Activated CD4-positive, alpha-beta memory T cell treated with anti-CD3 and anti-CD28 coated beads, Interleukin-2, amount 10 ng/mL, durations not matched to agents 7 days and 5 days (primary cell): Measurements from ENCODE around the gene HLTF. TPM values are rescaled to one million over a fixed set of nuclear protein-coding genes. Genes with fewer than 3 reads are reported as not detected.

Experiments
- CTCF ChIA-PET: fragments of 350-600 bp; sonication (Branson Sonifier 250); formaldehyde crosslinking; loops from one replicate; lab custom pipeline; 2021; ENCODE audit warnings: antibody characterized with exemption, inconsistent platforms; lab: Charles Lee
- POLR2A ChIA-PET: fragments of 350-600 bp; sonication (Branson Sonifier 250); formaldehyde crosslinking; loops from one replicate; lab custom pipeline; 2021; ENCODE audit warnings: antibody characterized with exemption; lab: Charles Lee
- DNase-seq: peaks from one replicate; pipeline ENCODE4 v3.0.0-alpha.2; 2020
- H3K27ac Mint-ChIP-seq: one replicate; pipeline ENCODE4 v1.8.0; 2021; ENCODE audit warnings: mild to moderate bottlenecking, mixed read lengths
- H3K27me3 Mint-ChIP-seq: one replicate; pipeline ENCODE4 v1.8.0; 2021; ENCODE audit warnings: mixed read lengths
- H3K36me3 Mint-ChIP-seq: one replicate; pipeline ENCODE4 v1.8.0; 2021; ENCODE audit warnings: low read depth, mixed read lengths
- H3K4me1 Mint-ChIP-seq: one replicate; pipeline ENCODE4 v1.8.0; 2021; ENCODE audit warnings: mixed read lengths
- H3K4me3 Mint-ChIP-seq: one replicate; pipeline ENCODE4 v1.8.0; 2021; ENCODE audit warnings: mild to moderate bottlenecking, mixed read lengths
- H3K9me3 Mint-ChIP-seq: one replicate; pipeline ENCODE4 v1.8.0; 2021; ENCODE audit warnings: mixed read lengths
- total RNA-seq, 2 experiments: library from RNA; stranded (reverse); gene quantifications; one replicate each; pipeline ENCODE4 v1.2.3, GENCODE V29; 2021

The HLTF gene
- total RNA-seq, 2 experiments from 2014 or later, result 22.2 to 24.5 TPM

GRCh38 chr3:149023951-149024350, 62.4 kb downstream of the HLTF start:
- H3K27me3 Mint-ChIP-seq, result no peaks in the 10 kb centered on the region
- H3K4me1 Mint-ChIP-seq, result peaks cover 10% of the 10 kb centered on the region
- H3K36me3 Mint-ChIP-seq, result peaks cover 74% of the 10 kb centered on the region
- no peak overlapping the region for H3K4me3 Mint-ChIP-seq
- CTCF ChIA-PET, result no interaction called here
- no peak overlapping the region for H3K27ac Mint-ChIP-seq
- H3K9me3 Mint-ChIP-seq, result peaks cover 3% of the 10 kb centered on the region
- DNase-seq, result no peak
- POLR2A ChIA-PET, result no interaction called here

- H3K9me3 Mint-ChIP-seq, result peaks cover 3% of the 10 kb centered on the region
- DNase-seq, result no peak
- H3K27ac Mint-ChIP-seq, result no peak overlapping the region
- ChIA-PET CTCF (interaction anchor here (1.3 kb wide), 1 partner anchor 19 kb away, joined by 3 read pairs; no protein-coding TSS in a partner anchor), POLR2A (interaction anchor here (1.3 kb wide), 1 partner anchor 30 kb away, joined by 5 read pairs; no protein-coding TSS in a partner anchor)
- H3K4me1 Mint-ChIP-seq, result peaks cover 18% of the 10 kb centered on the region
- no peaks in the 10 kb centered on the region for H3K27me3 Mint-ChIP-seq
- peaks cover 63% of the 10 kb centered on the region for H3K36me3 Mint-ChIP-seq
- no peak overlapping the region for H3K4me3 Mint-ChIP-seq
These were observed 64.5 kb downstream of the HLTF start for GRCh38 chr3:149021830-149022229.

GRCh38 chr3:149020839-149021252, 65.5 kb downstream of the HLTF start:
- ChIA-PET CTCF (no interaction called here), POLR2A (no interaction called here)
- no peak for DNase-seq
- no peak overlapping the region for H3K4me3 Mint-ChIP-seq
- H3K4me1 Mint-ChIP-seq, result peaks cover 23% of the 10 kb centered on the region
- no peaks in the 10 kb centered on the region for H3K27me3 Mint-ChIP-seq
- H3K9me3 Mint-ChIP-seq, result peaks cover 3% of the 10 kb centered on the region
- H3K27ac Mint-ChIP-seq, result no peak overlapping the region
- H3K36me3 Mint-ChIP-seq, result peaks cover 60% of the 10 kb centered on the region

- Mint-ChIP-seq H3K9me3 (peaks cover 3% of the 10 kb centered on the region), H3K27ac (no peak overlapping the region), H3K4me3 (no peak overlapping the region), H3K4me1 (peaks cover 27% of the 10 kb centered on the region), H3K27me3 (no peaks in the 10 kb centered on the region), H3K36me3 (peaks cover 60% of the 10 kb centered on the region)
- POLR2A ChIA-PET, result no interaction called here
- CTCF ChIA-PET, result no interaction called here
- no peak for DNase-seq
These were observed 66.0 kb downstream of the HLTF start for GRCh38 chr3:149020196-149020838.

- Mint-ChIP-seq H3K36me3 (peaks cover 58% of the 10 kb centered on the region), H3K4me1 (peaks cover 31% of the 10 kb centered on the region), H3K9me3 (no peaks in the 10 kb centered on the region), H3K4me3 (no peak overlapping the region), H3K27ac (no peak overlapping the region), H3K27me3 (no peaks in the 10 kb centered on the region)
- no peak for DNase-seq
- ChIA-PET CTCF (no interaction called here), POLR2A (no interaction called here)
These were observed 66.8 kb downstream of the HLTF start for GRCh38 chr3:149019580-149019979.

GRCh38 chr3:149018247-149018646, 68.1 kb downstream of the HLTF start:
- no peaks in the 10 kb centered on the region for H3K27me3 Mint-ChIP-seq

GRCh38 chr3:149016669-149017541, 69.4 kb downstream of the HLTF start:
- no peaks in the 10 kb centered on the region for H3K9me3 Mint-ChIP-seq
- no peak overlapping the region for H3K4me3 Mint-ChIP-seq
- H3K27ac Mint-ChIP-seq, result peak overlapping the region; percentile 21
- H3K4me1 Mint-ChIP-seq, result peaks cover 33% of the 10 kb centered on the region
- no peaks in the 10 kb centered on the region for H3K27me3 Mint-ChIP-seq
- peaks cover 51% of the 10 kb centered on the region for H3K36me3 Mint-ChIP-seq
- CTCF ChIA-PET, result no interaction called here
- POLR2A ChIA-PET, result interaction anchor here (1.0 to 2.3 kb wide), 2 partner anchors 18 to 25 kb away, joined by 3 to 9 read pairs; partner anchors contain the start of gene GYG1
- DNase-seq, result no peak

More at GRCh38 chr3:149018247-149018646, 68.1 kb downstream of the HLTF start:
- peaks cover 56% of the 10 kb centered on the region for H3K36me3 Mint-ChIP-seq
- POLR2A ChIA-PET, result no interaction called here
- DNase-seq, result no peak
- peaks cover 31% of the 10 kb centered on the region for H3K4me1 Mint-ChIP-seq
- CTCF ChIA-PET, result no interaction called here
- no peak overlapping the region for H3K4me3 Mint-ChIP-seq
- no peak overlapping the region for H3K27ac Mint-ChIP-seq
- H3K9me3 Mint-ChIP-seq, result no peaks in the 10 kb centered on the region

- Mint-ChIP-seq H3K36me3 (peaks cover 55% of the 10 kb centered on the region), H3K9me3 (no peaks in the 10 kb centered on the region), H3K4me1 (peaks cover 35% of the 10 kb centered on the region), H3K4me3 (no peak overlapping the region), H3K27me3 (no peaks in the 10 kb centered on the region), H3K27ac (peak overlapping the region; percentile 23)
- ChIA-PET CTCF (no interaction called here), POLR2A (interaction anchor here (1.0 to 2.3 kb wide), 2 partner anchors 18 to 24 kb away, joined by 3 to 9 read pairs; partner anchors contain the start of gene GYG1)
- DNase-seq, result no peak
These were observed 70.1 kb downstream of the HLTF start for GRCh38 chr3:149016242-149016641.

GRCh38 chr3:149015393-149015792, 70.9 kb downstream of the HLTF start:
- Mint-ChIP-seq H3K9me3 (no peaks in the 10 kb centered on the region), H3K4me1 (peaks cover 39% of the 10 kb centered on the region), H3K27me3 (no peaks in the 10 kb centered on the region), H3K4me3 (no peak overlapping the region), H3K36me3 (peaks cover 57% of the 10 kb centered on the region), H3K27ac (no peak overlapping the region)
- ChIA-PET POLR2A (interaction anchor here (2.3 kb wide), 1 partner anchor 24 kb away, joined by 9 read pairs; the partner anchor contains the start of gene GYG1), CTCF (no interaction called here)
- no peak for DNase-seq

GRCh38 chr3:149013726-149014125, 72.6 kb downstream of the HLTF start:
- Mint-ChIP-seq H3K27ac (no peak overlapping the region), H3K9me3 (no peaks in the 10 kb centered on the region), H3K36me3 (peaks cover 62% of the 10 kb centered on the region), H3K4me1 (peaks cover 53% of the 10 kb centered on the region), H3K27me3 (no peaks in the 10 kb centered on the region), H3K4me3 (no peak overlapping the region)
- ChIA-PET CTCF (no interaction called here), POLR2A (no interaction called here)
- no peak for DNase-seq

- no peak overlapping the region for H3K27ac Mint-ChIP-seq
- ChIA-PET POLR2A (no interaction called here), CTCF (no interaction called here)
- peaks cover 56% of the 10 kb centered on the region for H3K4me1 Mint-ChIP-seq
- no peaks in the 10 kb centered on the region for H3K9me3 Mint-ChIP-seq
- no peaks in the 10 kb centered on the region for H3K27me3 Mint-ChIP-seq
- H3K4me3 Mint-ChIP-seq, result no peak overlapping the region
- H3K36me3 Mint-ChIP-seq, result peaks cover 76% of the 10 kb centered on the region
- no peak for DNase-seq
These were observed 74.7 kb downstream of the HLTF start for GRCh38 chr3:149011676-149012075.

GRCh38 chr3:149010966-149011365, 75.4 kb downstream of the HLTF start:
- Mint-ChIP-seq H3K4me3 (no peak overlapping the region), H3K36me3 (peaks cover 75% of the 10 kb centered on the region), H3K27ac (peak overlapping the region; percentile 88), H3K9me3 (no peaks in the 10 kb centered on the region), H3K4me1 (peaks cover 52% of the 10 kb centered on the region), H3K27me3 (no peaks in the 10 kb centered on the region)
- ChIA-PET CTCF (no interaction called here), POLR2A (interaction anchor here (2.5 kb wide), 1 partner anchor 19 kb away, joined by 38 read pairs; the partner anchor contains the start of gene GYG1)
- DNase-seq, result no peak

- CTCF ChIA-PET, result no interaction called here
- no peak for DNase-seq
- POLR2A ChIA-PET, result interaction anchor here (1.4 to 2.5 kb wide), 3 partner anchors 11 to 76 kb away, joined by 5 to 38 read pairs (median 20); partner anchors contain the start of gene GYG1
- Mint-ChIP-seq H3K27ac (peak overlapping the region; percentile 88), H3K27me3 (no peaks in the 10 kb centered on the region), H3K36me3 (peaks cover 75% of the 10 kb centered on the region), H3K4me1 (peaks cover 49% of the 10 kb centered on the region), H3K9me3 (no peaks in the 10 kb centered on the region), H3K4me3 (no peak overlapping the region)
These were observed 75.8 kb downstream of the HLTF start for GRCh38 chr3:149010504-149010951.
